HG03571 (cell line): ENCODE data around the gene HOXC13.

Source experiments
- ATAC-seq: cut with Tn5 transposase; IDR thresholded peaks from one replicate; pipeline ENCODE4 v1.9.1; 2021; ENCODE audit not compliant: unreplicated experiment

Gene HOXC13

GRCh38 chr12:53937596-53938325 is 870 bp upstream of the HOXC13 start:
- no peak for ATAC-seq

DNA sequence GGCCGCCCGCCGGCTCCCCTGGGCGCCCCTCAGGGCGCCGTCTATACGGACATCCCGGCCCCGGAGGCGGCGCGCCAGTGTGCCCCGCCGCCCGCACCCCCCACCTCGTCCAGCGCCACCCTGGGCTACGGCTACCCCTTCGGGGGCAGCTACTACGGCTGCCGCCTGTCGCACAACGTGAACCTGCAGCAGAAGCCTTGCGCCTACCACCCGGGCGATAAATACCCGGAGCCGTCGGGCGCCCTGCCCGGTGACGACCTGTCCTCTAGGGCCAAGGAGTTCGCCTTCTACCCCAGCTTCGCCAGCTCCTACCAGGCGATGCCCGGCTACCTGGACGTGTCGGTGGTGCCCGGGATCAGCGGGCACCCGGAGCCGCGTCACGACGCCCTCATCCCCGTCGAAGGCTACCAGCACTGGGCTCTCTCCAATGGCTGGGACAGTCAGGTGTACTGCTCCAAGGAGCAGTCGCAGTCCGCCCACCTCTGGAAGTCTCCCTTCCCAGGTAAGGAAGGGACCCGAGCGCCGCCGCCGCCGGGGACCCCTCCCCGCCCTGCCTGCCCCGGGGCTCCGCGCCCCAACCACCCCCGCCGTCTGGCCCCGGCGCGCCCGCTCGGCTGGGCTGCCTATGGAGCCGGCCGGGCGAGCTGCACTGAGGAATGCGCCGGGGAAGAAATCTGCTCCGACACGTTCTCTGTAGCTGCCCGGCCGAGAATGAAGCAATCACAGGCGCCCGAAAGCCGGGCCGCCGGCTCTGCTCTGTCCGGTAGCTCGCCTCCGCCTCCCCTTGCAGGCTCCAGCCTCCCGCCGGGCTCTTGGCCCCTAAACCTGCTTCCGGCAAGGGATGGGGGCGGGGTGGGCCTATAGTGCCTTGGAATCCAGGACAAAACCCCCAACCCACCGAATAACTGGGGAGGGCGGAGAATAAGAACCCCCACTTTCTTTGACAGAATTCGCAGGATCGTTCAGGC is 794 bp downstream of the HOXC13 start:
- no peak for ATAC-seq

- ATAC-seq, result no peak
Measured at GRCh38 chr12:53940443-53941014, 1.9 kb downstream of the HOXC13 start.

- no peak for ATAC-seq
Measured at GRCh38 chr12:53941187-53941586, 2.6 kb downstream of the HOXC13 start.

DNA sequence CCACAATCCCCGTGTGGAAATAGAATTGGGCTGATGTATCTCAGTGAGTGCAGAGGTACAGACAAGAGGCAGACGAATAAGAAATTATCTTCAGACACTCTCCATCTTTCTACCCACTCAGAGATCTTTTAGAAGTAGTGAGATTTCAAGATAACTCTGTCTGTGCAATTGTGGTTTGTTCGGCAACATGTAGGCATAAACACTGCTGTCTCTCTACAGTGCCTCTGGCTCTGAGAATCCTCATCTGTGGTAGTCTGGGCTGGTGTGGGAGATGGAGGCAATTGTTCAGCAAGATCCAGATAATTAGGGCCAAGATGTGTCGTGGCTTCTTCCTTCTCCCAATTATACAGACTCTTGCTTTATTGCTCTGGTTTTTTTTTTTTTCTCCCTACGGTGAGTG is 3.1 kb downstream of the HOXC13 start:
- no peak for ATAC-seq

GRCh38 chr12:53942467-53942997 is 3.9 kb downstream of the HOXC13 start:
- no peak for ATAC-seq

DNA sequence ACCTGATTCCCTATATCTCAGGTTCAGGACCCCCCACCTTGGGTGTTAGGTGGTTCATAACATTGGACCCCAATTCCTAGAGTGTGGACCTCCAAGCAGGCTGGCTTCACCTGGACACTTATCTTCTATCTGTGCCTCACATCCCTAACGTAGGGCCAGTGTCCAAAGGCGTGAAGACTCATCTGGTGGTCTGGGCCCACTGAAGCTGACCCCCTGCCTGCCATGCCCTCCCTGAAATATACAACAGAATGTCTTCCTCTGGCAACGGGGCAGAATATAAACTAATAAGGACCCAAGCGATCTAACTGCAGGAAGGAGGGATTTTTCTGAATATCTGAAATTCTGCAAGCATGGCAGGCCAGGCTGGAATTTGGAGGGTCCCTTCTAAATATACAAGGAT is 5.6 kb downstream of the HOXC13 start:
- no peak for ATAC-seq

DNA sequence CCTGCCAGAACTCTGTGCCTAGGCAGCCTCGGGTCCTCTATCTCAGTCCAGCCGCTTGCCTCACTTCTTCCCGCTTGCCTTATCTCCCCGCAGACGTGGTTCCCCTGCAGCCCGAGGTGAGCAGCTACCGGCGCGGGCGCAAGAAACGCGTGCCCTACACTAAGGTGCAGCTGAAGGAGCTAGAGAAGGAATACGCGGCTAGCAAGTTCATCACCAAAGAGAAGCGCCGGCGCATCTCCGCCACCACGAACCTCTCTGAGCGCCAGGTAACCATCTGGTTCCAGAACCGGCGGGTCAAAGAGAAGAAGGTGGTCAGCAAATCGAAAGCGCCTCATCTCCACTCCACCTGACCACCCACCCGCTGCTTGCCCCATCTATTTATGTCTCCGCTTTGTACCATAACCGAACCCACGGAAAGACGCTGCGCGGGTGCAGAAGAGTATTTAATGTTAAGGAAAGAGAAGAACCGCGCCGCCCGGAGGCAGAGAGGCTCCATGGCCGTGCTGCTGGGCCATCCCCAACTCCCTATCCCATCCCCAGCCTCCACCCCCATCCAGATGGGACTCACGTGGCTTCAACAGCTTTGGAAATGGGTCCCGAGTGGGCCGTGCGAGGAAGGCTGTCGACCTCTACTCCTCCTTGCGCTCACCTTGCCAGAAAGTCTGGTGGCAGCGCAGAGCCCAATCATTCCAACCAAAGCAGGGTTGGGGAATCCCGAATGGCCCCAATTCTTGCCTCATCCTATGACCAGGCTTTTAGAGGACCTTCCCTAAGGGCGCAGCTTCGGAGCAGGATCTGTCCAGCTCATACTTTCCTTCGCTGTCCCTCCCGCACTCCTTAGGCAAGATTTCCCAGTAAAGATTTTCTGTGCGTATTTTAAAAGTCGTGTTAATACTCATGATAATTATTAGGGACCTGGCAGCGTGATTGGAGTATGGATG is 6.5 kb downstream of the HOXC13 start:
- ATAC-seq, result no peak

DNA sequence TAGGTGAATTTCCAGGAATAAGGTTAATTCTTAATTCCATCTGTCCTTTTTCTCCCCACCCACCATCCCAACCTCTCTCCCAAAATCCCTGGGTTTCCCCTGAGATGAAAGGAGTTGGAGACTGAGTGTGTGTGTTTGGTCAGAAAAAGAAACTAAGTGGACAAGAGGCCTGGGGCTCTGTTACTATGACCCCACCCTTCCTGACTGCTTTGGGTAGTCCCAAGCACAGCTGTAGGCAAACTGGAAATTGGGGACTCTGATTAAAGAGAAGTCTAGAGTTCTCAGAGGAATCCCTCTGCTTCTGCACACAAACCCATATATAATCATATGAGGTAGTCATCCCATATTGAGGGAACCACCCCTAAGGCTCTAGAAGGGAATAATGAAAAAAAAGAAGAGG is 9.1 kb downstream of the HOXC13 start:
- no peak for ATAC-seq

DNA sequence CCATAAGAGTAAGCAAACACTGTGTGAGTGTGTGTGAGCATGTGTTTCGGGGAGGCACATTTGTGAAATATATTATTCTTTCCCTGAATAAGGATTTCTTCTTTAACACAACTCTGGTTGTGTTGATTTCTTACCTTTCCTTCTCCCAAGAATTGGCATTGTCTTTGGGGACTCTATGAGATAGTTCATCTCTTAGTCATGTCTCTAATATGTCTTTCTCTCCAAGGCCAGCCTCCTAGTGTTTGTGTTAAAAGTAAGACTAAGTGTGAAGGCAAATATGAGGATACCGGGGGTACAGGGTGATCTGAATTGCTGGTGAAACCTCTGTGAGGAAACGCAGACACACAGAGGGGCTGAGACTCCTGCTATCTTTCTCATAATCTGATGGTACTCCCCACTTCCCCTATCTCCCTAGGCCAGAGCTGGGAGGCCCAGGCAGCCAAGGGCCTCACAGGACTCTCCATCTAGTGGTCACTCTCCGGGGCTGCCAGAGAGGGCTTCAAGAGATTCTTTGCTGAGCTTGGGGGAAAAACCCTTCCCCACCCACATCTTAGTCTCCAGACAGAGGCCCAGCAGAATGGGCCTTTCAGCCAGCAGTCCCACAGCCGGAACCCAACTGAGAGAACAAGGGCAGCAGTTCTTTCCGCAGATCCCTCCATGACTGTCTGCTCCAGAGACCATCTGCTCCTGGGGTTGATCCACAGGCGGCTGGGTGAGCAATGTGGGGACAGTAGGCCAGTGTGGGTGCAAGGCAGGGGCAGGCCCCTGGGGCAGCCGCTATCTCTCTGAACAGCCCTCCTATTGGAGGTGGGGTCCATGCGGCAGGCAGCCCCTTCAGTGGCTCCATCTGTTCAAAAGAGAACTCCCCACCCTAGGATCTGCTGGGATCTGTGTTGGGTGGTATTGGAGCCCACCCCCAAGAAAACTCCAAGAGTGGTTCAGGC is 10.3 kb downstream of the HOXC13 start:
- ATAC-seq, result no peak

DNA sequence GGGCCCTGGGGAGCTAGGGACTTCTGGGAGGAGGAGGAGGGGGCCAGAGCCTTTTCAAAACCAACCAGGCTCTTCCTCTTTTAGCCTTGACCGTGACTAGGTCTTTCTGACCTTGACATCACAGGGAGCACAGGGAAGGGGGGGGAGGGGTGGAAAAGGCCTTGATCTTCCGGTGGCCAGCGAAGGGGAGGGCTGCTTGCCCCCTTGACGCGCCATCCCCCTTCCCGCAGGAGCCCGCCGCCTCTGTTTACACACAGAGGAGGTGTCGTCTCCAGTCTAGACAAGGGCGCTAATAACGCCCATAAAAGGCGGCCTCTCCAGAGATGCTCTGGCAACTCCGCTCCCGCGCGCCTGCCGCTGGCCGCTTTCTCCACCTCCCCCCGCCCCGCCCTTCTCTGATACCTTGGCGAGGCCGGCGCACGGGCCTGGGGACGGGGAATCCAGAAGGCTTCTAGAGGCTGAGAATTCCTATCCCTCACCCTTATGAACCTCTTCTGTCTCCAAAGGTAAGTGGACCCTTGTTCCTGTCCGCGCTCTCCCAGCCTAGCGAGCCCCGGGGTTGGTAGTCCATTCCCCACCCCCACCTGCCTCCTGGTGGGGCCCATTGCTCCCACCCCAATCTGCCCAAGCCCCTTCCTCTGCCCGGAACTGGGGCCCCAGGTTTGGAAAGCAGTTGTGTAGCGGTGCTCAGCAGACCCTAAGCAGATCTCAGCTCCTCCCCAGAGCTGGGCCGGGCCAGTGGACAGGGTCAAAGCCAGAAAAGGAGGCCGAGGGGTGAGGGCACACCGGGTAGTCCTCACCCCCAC is 11.2 kb downstream of the HOXC13 start:
- ATAC-seq, result no peak

GRCh38 chr12:53950437-53950773 is 11.8 kb downstream of the HOXC13 start:
- no peak for ATAC-seq

DNA sequence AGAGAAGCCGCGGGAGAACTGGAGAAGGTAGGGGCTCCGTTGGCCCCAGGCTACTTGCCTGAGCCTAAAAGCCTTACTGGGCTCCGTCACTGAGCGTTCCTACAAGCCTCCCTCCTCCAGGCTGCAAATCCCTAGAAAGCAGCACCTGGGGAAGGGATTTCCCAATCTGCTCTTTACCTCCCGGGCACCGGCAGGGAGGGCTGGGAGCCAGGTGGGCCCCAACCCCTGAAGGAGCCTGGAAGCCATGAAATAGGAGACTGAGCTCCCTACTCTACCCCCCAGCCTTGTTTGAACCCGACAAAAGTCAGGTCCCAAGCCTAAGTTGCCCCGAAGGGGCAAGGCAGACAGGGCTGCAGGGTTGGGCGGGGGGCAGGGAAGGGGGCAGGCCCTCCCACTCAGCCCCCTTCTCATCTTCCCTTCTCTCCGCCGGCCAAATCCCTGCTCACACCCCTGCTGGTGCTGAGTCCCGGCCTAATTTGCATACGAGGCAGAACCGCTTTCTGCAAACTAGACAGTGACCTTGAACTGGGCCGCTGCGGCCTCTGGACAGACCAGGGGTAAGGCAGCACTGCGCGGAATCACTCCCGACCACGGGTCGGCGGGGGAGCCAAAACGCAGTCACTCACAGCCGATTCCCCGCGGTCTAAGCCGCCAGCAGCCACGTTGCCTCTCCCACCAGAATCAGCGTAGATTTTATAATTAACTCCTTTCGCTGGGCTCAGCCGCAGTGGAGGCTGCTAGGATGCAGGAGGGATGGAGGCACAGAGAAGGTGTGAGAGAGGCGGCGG is 12.4 kb downstream of the HOXC13 start:
- ATAC-seq, result no peak

DNA sequence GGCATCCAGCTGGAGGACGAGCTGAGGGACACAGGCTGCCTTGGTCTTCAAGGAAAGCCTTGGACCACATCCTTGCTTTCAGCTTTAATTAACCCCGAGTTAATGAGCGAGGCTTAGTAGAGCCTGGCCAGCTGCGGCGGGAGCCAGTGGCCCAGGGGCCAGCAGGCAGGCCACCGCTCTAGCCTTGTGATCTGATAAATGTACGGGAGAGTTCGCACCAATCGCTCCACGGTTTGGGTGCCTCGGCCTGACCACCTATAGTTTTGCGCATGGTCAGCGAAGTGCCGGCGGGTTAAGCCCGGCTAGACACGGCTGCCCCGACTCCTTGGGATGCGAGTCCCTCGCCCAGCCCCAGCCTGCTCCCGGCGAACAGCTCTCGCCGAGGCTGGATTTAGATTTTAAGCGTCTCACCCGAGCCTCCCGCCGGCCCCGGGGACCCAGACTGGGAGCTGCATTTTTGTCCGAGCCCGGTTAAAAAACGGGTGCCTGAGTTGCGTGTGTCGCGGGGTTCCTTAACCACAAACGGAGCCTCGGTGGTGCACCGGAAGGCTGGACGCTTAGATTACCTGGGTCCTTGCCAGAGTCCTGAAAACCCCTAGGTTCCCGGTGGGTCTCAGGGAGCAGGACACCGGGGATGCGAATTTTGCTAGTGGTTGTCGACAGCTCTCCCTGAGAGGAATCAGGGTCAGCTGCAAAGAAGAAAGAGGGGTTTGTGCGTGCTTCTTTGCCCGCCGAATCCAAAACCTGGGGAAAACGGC is 13.1 kb downstream of the HOXC13 start:
- no peak for ATAC-seq

GRCh38 chr12:53952335-53952694 is 13.7 kb downstream of the HOXC13 start:
- ATAC-seq, result no peak

DNA sequence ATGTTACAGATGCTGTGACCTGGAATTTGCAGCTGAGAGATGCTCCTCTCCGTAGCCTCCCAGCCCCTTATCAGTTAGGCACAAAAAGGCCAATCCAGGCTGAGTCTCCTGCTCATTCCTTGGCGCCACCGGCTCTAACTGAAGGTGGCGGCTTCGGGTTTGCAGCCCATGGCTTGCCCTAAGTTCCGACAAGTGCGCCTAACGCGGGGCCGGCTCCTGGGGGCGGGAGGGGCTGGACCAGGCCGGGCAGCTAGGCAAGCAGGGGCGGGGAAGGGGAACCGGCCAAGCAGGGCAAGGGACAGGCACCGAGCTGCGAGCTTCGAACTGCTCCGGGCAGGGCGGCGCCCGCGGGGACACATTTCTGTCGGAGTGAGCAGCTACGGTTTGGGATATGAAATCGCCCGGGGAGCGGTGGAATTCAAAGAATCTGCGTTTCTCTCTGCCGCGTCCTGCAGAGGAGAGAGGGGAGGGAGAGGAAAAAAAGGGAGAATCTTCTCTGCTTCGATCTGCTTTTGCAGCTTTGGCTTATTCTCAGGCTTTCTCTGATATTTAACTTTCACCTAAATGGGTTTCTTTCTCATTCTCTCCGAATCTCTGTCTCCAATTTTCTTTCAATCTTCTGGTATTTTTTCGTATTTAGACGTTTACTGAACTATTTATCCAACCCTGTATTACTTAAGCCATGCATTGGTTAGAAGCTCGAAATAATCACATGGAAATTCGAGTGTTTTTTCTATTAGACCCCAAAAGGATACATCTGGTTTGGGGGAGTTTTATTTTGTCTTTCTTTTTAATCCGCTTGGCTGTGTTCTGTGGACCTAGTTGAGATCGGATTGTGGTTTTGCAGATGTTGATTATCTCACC is 14.5 kb downstream of the HOXC13 start:
- ATAC-seq, result no peak
